Brain microvascular endothelial cell (primary cell): ENCODE results near the gene GASK1B.

Experiments
- DNase-seq: peaks from one replicate; pipeline ENCODE4 v3.0.0-alpha.2; 2020
- H3K27ac ChIP-seq: fragments of 250-450 bp; sonication (Bioruptor Pico); 2 replicates; pipeline ENCODE4 v1.5.1; 2020; ENCODE audit warnings: mild to moderate bottlenecking, moderate library complexity
- H3K27me3 ChIP-seq: fragments of 250-450 bp; sonication (Bioruptor Pico); replicated peaks from 2 replicates; pipeline ENCODE4 v1.5.1; 2020; ENCODE audit warnings: mild to moderate bottlenecking
- H3K36me3 ChIP-seq: fragments of 250-450 bp; sonication (Bioruptor Pico); replicated peaks from 2 replicates; pipeline ENCODE4 v1.5.1; 2020; ENCODE audit warnings: mild to moderate bottlenecking
- H3K4me3 ChIP-seq: 2 replicates; pipeline ENCODE4 v1.5.1; 2011; ENCODE audit warnings: low read depth, mild to moderate bottlenecking, control low read depth, low read length, moderate library complexity
- in situ Hi-C: cut with HindIII; loops from 2 replicates; pipeline ENCODE4 v1.10.0; 2017; ENCODE audit warnings: low sequenced_read_pairs, low pct_ligation_motif_present
- TF ChIP-seq, protein P1 (sequence below): IDR thresholded peaks from 2 replicates; pipeline ENCODE4 v1.5.1; 2011; ENCODE audit warnings: low read depth, mild to moderate bottlenecking, moderate library complexity, low read length, control low read depth, inconsistent platforms; ENCODE audit errors: missing control alignments

GASK1B gene

DNA sequence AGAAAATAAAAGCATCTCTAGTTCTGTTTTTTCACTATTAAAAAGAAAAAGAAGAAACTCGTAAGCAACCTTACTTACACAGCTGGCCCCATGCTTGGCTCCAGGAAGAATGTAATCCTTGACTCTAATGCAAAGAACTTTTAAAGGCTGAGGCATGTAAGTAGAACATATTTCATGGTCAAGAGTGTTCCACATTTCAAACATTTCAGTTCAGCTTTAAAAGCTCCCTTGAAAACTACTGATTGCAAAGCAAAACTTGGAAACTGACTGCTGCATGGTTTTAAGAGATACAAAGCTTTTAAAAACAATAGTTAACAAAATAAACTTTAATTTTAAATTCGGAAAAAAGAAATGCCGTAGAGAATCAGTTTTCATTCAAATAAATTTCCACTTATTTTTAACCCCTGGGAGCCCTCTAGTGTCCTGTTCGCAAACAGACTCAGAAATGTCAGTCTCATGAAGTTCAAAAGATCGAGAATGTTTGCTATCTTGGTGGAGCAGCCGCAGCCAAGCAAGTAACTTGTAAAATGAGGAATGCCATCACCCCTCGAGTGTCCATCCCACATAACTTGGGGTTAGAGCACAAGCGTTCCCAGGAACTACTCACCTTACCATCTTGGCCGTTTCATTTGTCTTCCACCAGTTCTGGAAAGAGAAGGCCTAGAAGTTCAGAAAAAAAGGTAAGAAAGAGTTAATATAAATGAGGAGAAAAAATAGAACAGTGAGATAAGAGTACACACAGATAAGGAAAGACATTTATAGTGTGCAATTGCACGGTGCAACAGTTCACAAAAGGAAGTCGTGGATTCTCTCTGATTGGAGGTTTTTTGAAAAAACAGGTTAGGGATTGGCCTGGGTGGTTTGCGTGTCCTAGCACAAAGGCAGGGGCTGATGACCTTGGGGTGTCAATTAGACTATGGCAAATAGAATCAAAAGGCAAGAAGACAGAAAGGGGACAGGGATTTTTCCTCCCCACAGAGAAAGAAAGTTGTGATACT lies at the start of gene GASK1B:
Gene GASK1B, minus strand, starts transcription at position 765 of the 998 bp plus-strand sequence. CDS start 1,650 bp downstream, outside the sequence.
- Histone ChIP-seq H3K27me3 (no peaks in the 10 kb centered on the region), H3K27ac (peak within 1 kb of the TSS; percentile 40), H3K4me3 (peak within 1 kb of the TSS; percentile 47), H3K36me3 (no peaks in the 10 kb centered on the region)
- DNase-seq, result peak; percentile 69
- TF ChIP-seq, protein P1, sequence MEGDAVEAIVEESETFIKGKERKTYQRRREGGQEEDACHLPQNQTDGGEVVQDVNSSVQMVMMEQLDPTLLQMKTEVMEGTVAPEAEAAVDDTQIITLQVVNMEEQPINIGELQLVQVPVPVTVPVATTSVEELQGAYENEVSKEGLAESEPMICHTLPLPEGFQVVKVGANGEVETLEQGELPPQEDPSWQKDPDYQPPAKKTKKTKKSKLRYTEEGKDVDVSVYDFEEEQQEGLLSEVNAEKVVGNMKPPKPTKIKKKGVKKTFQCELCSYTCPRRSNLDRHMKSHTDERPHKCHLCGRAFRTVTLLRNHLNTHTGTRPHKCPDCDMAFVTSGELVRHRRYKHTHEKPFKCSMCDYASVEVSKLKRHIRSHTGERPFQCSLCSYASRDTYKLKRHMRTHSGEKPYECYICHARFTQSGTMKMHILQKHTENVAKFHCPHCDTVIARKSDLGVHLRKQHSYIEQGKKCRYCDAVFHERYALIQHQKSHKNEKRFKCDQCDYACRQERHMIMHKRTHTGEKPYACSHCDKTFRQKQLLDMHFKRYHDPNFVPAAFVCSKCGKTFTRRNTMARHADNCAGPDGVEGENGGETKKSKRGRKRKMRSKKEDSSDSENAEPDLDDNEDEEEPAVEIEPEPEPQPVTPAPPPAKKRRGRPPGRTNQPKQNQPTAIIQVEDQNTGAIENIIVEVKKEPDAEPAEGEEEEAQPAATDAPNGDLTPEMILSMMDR, result peak; percentile 76
- in situ Hi-C loops, result loop anchor here (10.0 kb wide), 1 partner anchor 168 kb away; no protein-coding TSS in a partner anchor

DNA sequence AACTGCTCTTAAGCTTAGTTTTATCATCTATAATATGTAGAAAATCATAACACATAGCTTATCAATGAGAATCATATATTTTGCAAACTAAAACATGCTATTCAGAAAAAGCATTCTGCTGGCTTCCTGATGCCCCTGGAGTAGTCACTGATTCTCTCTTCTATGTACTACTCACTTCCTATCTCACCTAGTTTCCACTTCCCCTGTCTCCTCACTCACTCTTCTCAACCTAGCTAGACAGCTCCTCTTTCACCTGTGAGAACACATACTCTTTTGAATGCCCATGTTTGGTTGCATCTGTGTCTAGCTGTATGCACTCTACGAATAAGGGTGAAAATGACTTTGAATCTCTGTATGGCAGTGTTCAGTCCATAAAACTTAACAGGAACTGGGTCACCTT lies 46.8 kb upstream of the GASK1B start:
- no peak for DNase-seq
- H3K36me3 ChIP-seq, result no peaks in the 10 kb centered on the region
- TF ChIP-seq, protein P1, result no peak
- no peak overlapping the region for H3K27ac ChIP-seq
- in situ Hi-C loops, result no loop called here
- H3K27me3 ChIP-seq, result no peaks in the 10 kb centered on the region
- H3K4me3 ChIP-seq, result no peak overlapping the region

GRCh38 chr4:158217763-158218162 lies 44.9 kb upstream of the GASK1B start:
- in situ Hi-C loops, result no loop called here
- H3K27ac ChIP-seq, result no peak overlapping the region
- TF ChIP-seq, protein P1, result no peak

DNA sequence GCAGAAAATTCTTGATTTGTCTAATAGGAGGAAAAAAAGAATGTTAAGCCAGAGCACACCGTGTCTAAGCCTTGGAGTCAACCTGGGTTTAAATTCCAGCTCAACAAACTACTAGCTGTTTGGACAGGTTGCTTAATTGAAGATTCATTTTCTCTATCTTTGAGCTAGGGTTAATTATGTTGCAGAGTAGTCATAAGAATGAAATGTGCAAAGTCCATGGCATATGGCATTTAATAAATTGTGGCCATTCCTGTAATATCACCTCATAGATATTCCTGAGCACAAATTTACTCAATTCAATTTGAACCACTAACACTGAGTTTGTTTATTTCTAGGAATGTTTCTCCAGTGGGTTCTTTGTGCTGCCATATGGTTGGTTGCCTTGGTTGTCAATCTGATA lies 42.0 kb upstream of the GASK1B start:
- Histone ChIP-seq H3K27ac (no peak overlapping the region), H3K27me3 (no peaks in the 10 kb centered on the region), H3K4me3 (no peak overlapping the region), H3K36me3 (no peaks in the 10 kb centered on the region)
- no peak for DNase-seq
- in situ Hi-C loops, result no loop called here
- TF ChIP-seq, protein P1, result no peak

More at GRCh38 chr4:158217763-158218162, 44.9 kb upstream of the GASK1B start:
- no peaks in the 10 kb centered on the region for H3K36me3 ChIP-seq
- no peaks in the 10 kb centered on the region for H3K27me3 ChIP-seq
- H3K4me3 ChIP-seq, result no peak overlapping the region
- no peak for DNase-seq

- in situ Hi-C loops, result no loop called here
- H3K27me3 ChIP-seq, result no peaks in the 10 kb centered on the region
- no peak for DNase-seq
- H3K36me3 ChIP-seq, result no peaks in the 10 kb centered on the region
- H3K27ac ChIP-seq, result no peak overlapping the region
- H3K4me3 ChIP-seq, result no peak overlapping the region
- TF ChIP-seq, protein P1, result no peak
These were observed 40.6 kb upstream of the GASK1B start for GRCh38 chr4:158213466-158213865.
